ENCODE data around the gene DAZL. TPM values are rescaled to one million over a fixed set of nuclear protein-coding genes. Genes with fewer than 3 reads are reported as not detected.
A peak's percentile ranks its signal among the peaks of the same experiment; 100 is the strongest.

DAZL gene
- polyA plus RNA-seq, 3 donors, result not detected

GRCh38 chr3:16601537-16602005 is 3.7 kb downstream of the DAZL start:
- no peaks in the 10 kb centered on the region for H3K4me1 ChIP-seq (ENCODE audit: control insufficient read depth in 1 of 2, insufficient read depth in 2 of 2, low read length in 2 of 2)
- no peak overlapping the region for H3K4me3 ChIP-seq (replicated peaks in 1 of 3; ENCODE audit: low read depth in 2 of 3, low read length in 3 of 3)
- H3K36me3 ChIP-seq (replicated peaks in 1 of 2; ENCODE audit: control insufficient read depth in 1 of 2, insufficient read depth in 2 of 2, low read length in 2 of 2), result no peaks in the 10 kb centered on the region
- no peak overlapping the region for H3K4me2 ChIP-seq (replicated peaks; ENCODE audit: extremely low read depth, low read length, poor library complexity, severe bottlenecking)
- no peak overlapping the region for H3K27ac ChIP-seq (ENCODE audit: low read depth in 1 of 2, low read length in 2 of 2)
- Mint-ChIP-seq H3K36me3 (no peaks in the 10 kb centered on the region), H3K9me3 (peaks cover 3 to 8% (median 5%) of the 10 kb centered on the region in 7 donors), H3K4me1 (peaks cover 4% of the 10 kb centered on the region), H3K27me3 (ENCODE audit: low read depth in 3 of 3) (peaks cover 0 to 8% (median 1%) of the 10 kb centered on the region in 3 donors), H3K4me3 (no peak overlapping the region), H3K27ac (no peak overlapping the region)
- H3K9me3 ChIP-seq (replicated peaks in 1 of 2; ENCODE audit: control insufficient read depth in 1 of 2, insufficient read depth in 1 of 2, low read length in 2 of 2), result peaks cover 0 to 11% of the 10 kb centered on the region in 2 donors
- H3K79me2 ChIP-seq (ENCODE audit: insufficient read depth, low read length), result no peaks in the 10 kb centered on the region
- intact Hi-C loops (cut with micrococcal nuclease), result loop anchor here (5.0 kb wide), 3 partner anchors 626 to 811 kb away; no protein-coding TSS in a partner anchor
- WGBS (ENCODE audit: insufficient coverage), result no CpG with 5 or more reads among the region's 3 CpGs
- no peak overlapping the region for H3K9ac ChIP-seq (ENCODE audit: insufficient read depth, low read length, poor library complexity, severe bottlenecking)
- H4K20me1 ChIP-seq (ENCODE audit: insufficient read depth, low read length), result no peaks in the 10 kb centered on the region
- no peak for DNase-seq
- no peak overlapping the region for H2AFZ ChIP-seq (ENCODE audit: insufficient read depth, low read depth, low read length, poor library complexity, severe bottlenecking)
- no peaks in the 10 kb centered on the region for H3K27me3 ChIP-seq (ENCODE audit: control insufficient read depth in 2 of 2, insufficient read depth in 2 of 2, low read length in 2 of 2)
- TF ChIP-seq CTCF (IDR thresholded peaks at IDR 0.05), result peak; percentile 54

DNA sequence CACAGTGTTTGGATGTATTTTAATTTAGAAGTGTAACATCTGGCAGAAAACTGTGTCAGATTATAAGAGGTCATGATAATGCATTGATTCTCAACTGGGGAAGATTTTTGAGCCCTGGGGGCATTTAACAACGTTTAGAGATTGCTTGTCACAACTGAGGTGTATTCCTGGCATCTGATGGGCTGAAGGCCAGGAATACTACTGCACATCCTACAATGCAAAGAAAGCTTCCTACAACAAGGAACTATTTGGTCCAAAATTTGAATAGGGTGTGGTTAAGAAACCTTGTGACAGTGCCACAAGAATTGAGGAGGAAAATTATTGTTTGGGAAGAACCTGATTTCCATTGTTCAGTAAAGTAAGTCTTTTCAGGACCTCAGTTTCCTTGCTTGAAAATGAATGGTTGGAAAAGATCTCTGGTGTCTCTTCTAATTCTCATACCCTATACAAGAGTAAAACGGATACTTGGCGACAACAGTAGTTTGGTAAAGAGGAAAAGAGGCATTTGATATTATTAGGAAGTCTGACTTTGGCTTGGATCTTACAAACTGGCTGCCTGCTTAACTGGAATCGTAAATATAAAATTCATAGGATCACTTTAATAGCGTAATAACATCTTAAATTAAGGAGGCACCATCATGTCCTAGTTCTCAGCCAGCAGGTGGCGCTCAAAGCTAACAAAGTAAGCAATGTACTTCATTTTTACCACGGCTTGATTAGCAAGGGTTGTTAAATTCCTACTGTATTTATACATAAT is 4.3 kb downstream of the DAZL start:
- peak; percentile 95 for TF ChIP-seq CTCF (IDR thresholded peaks at IDR 0.05)
- Histone ChIP-seq H4K20me1 (ENCODE audit: insufficient read depth, low read length) (no peaks in the 10 kb centered on the region), H3K4me3 (replicated peaks in 1 of 3; ENCODE audit: low read depth in 2 of 3, low read length in 3 of 3) (no peak overlapping the region), H3K79me2 (ENCODE audit: insufficient read depth, low read length) (no peaks in the 10 kb centered on the region), H3K36me3 (replicated peaks in 1 of 2; ENCODE audit: control insufficient read depth in 1 of 2, insufficient read depth in 2 of 2, low read length in 2 of 2) (no peaks in the 10 kb centered on the region), H3K4me1 (ENCODE audit: control insufficient read depth in 1 of 2, insufficient read depth in 2 of 2, low read length in 2 of 2) (no peaks in the 10 kb centered on the region), H2AFZ (ENCODE audit: insufficient read depth, low read depth, low read length, poor library complexity, severe bottlenecking) (peak overlapping the region; percentile 13), H3K9me3 (replicated peaks in 1 of 2; ENCODE audit: control insufficient read depth in 1 of 2, insufficient read depth in 1 of 2, low read length in 2 of 2) (peaks cover 0 to 11% of the 10 kb centered on the region in 2 donors), H3K27me3 (ENCODE audit: control insufficient read depth in 2 of 2, insufficient read depth in 2 of 2, low read length in 2 of 2) (no peaks in the 10 kb centered on the region), H3K4me2 (replicated peaks; ENCODE audit: extremely low read depth, low read length, poor library complexity, severe bottlenecking) (no peak overlapping the region), H3K9ac (ENCODE audit: insufficient read depth, low read length, poor library complexity, severe bottlenecking) (no peak overlapping the region), H3K27ac (ENCODE audit: low read depth in 1 of 2, low read length in 2 of 2) (no peak overlapping the region)
- Mint-ChIP-seq H3K4me1 (peaks cover 4% of the 10 kb centered on the region), H3K9me3 (peaks cover 3 to 8% (median 5%) of the 10 kb centered on the region in 7 donors), H3K36me3 (no peaks in the 10 kb centered on the region), H3K27me3 (ENCODE audit: low read depth in 3 of 3) (peaks cover 0 to 8% (median 1%) of the 10 kb centered on the region in 3 donors), H3K4me3 (no peak overlapping the region), H3K27ac (no peak overlapping the region)
- intact Hi-C loops (cut with micrococcal nuclease), result loop anchor here (5.0 kb wide), 3 partner anchors 626 to 811 kb away; no protein-coding TSS in a partner anchor
- no CpG with 5 or more reads among the region's 7 CpGs for WGBS (ENCODE audit: insufficient coverage)
- DNase-seq, result peak; percentile 61 to 74 (median 70)
